Measurements from ENCODE around the gene C3orf20. TPM values are rescaled to one million over a fixed set of nuclear protein-coding genes. Genes with fewer than 3 reads are reported as not detected.
A peak's percentile ranks its signal among the peaks of the same experiment; 100 is the strongest.

Gene C3orf20
- total RNA-seq, 1 experiment from 2014 or later = not detected

DNA sequence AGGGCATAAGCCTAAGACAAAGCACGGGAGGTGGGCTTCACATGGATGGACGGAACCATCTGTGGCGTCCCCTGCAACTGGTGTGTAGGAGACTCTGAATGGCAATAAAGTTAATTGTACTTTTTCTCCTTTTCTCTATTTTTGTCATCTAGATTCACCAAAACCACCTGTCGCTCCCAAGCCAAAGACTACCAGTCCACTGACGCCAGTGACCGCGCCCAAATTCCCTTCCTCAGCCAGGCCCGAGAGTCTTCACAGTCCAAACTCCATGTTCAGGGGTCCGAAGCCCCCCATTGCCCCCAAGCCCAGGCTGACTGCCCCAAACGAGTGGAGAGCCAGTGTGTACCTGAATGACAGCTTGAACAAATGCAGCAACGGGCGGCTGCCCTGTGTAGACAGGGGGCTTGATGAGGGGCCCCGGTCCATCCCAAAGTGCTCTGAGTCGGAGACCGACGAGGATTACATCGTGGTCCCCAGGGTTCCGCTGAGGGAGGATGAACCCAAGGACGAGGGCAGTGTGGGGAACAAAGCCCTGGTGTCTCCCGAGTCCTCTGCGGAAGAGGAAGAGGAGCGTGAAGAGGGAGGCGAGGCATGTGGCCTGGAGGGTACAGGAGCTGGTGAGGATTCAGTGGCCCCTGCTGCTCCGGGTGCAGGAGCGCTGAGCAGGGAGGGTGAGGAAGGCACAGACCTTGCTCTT lies 144.0 kb downstream of the C3orf20 start, which contains the start of gene FGD5:
FGD5 (plus strand) TSS at position 159 of the 697 bp plus-strand sequence; CDS start at position 269, 110 bp downstream.
- Mint-ChIP-seq H3K4me3 (no peak within 1 kb of the TSS), H3K27ac (peak within 1 kb of the TSS; percentile 51; the same call in 1 of the 2 replicates), H3K9me3 (no peaks in the 10 kb centered on the region), H3K4me1 (peaks cover 31% of the 10 kb centered on the region), H3K27me3 (ENCODE audit: low read depth) (no peaks in the 10 kb centered on the region; the same call in 1 of the 2 replicates), H3K36me3 (peaks cover 5% of the 10 kb centered on the region; the same call in 1 of the 2 replicates)
- DNase-seq (ENCODE audit: low spot score) = no peak
- ATAC-seq = no peak
- TF ChIP-seq E2F1 (CRISPR knock-in tag; IDR thresholded peaks at IDR 0.05) (no peak), NR2C2 (CRISPR knock-in tag; IDR thresholded peaks at IDR 0.05) (no peak), FOXJ3 (CRISPR knock-in tag; IDR thresholded peaks at IDR 0.05; ENCODE audit: borderline replicate concordance) (no peak), ZNF263 (CRISPR knock-in tag; IDR thresholded peaks at IDR 0.05; ENCODE audit: low read depth) (no peak), E2F4 (CRISPR knock-in tag; IDR thresholded peaks at IDR 0.05; ENCODE audit: borderline replicate concordance, low read depth) (no peak), CBFB (CRISPR knock-in tag; IDR thresholded peaks at IDR 0.05; ENCODE audit: low read depth) (no peak), USF2 (CRISPR knock-in tag; IDR thresholded peaks at IDR 0.05) (no peak), ZNF423 (CRISPR knock-in tag; IDR thresholded peaks at IDR 0.05) (no peak), ZBTB21 (CRISPR knock-in tag; IDR thresholded peaks at IDR 0.05; ENCODE audit: borderline replicate concordance) (no peak), HMGA2 (CRISPR knock-in tag; IDR thresholded peaks at IDR 0.05) (no peak), ZNF138 (CRISPR knock-in tag; conservative IDR thresholded peaks at IDR 0.05) (no peak), CREM (CRISPR knock-in tag; IDR thresholded peaks at IDR 0.05) (no peak), KAT7 (CRISPR knock-in tag; IDR thresholded peaks at IDR 0.05; ENCODE audit: borderline replicate concordance) (no peak)
- TF ChIP-seq, protein P1, sequence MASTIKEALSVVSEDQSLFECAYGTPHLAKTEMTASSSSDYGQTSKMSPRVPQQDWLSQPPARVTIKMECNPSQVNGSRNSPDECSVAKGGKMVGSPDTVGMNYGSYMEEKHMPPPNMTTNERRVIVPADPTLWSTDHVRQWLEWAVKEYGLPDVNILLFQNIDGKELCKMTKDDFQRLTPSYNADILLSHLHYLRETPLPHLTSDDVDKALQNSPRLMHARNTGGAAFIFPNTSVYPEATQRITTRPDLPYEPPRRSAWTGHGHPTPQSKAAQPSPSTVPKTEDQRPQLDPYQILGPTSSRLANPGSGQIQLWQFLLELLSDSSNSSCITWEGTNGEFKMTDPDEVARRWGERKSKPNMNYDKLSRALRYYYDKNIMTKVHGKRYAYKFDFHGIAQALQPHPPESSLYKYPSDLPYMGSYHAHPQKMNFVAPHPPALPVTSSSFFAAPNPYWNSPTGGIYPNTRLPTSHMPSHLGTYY (CRISPR knock-in tag; IDR thresholded peaks at IDR 0.05) = no peak
- TF ChIP-seq, protein P2, sequence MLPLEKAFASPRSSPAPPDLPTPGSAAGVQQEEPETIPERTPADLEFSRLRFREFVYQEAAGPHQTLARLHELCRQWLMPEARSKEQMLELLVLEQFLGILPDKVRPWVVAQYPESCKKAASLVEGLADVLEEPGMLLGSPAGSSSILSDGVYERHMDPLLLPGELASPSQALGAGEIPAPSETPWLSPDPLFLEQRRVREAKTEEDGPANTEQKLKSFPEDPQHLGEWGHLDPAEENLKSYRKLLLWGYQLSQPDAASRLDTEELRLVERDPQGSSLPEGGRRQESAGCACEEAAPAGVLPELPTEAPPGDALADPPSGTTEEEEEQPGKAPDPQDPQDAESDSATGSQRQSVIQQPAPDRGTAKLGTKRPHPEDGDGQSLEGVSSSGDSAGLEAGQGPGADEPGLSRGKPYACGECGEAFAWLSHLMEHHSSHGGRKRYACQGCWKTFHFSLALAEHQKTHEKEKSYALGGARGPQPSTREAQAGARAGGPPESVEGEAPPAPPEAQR (CRISPR knock-in tag; IDR thresholded peaks at IDR 0.05) = no peak
- TF ChIP-seq, protein P3, sequence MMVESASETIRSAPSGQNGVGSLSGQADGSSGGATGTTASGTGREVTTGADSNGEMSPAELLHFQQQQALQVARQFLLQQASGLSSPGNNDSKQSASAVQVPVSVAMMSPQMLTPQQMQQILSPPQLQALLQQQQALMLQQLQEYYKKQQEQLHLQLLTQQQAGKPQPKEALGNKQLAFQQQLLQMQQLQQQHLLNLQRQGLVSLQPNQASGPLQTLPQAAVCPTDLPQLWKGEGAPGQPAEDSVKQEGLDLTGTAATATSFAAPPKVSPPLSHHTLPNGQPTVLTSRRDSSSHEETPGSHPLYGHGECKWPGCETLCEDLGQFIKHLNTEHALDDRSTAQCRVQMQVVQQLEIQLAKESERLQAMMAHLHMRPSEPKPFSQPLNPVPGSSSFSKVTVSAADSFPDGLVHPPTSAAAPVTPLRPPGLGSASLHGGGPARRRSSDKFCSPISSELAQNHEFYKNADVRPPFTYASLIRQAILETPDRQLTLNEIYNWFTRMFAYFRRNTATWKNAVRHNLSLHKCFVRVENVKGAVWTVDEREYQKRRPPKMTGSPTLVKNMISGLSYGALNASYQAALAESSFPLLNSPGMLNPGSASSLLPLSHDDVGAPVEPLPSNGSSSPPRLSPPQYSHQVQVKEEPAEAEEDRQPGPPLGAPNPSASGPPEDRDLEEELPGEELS (CRISPR knock-in tag; IDR thresholded peaks at IDR 0.05) = no peak
- TF ChIP-seq, protein P4, sequence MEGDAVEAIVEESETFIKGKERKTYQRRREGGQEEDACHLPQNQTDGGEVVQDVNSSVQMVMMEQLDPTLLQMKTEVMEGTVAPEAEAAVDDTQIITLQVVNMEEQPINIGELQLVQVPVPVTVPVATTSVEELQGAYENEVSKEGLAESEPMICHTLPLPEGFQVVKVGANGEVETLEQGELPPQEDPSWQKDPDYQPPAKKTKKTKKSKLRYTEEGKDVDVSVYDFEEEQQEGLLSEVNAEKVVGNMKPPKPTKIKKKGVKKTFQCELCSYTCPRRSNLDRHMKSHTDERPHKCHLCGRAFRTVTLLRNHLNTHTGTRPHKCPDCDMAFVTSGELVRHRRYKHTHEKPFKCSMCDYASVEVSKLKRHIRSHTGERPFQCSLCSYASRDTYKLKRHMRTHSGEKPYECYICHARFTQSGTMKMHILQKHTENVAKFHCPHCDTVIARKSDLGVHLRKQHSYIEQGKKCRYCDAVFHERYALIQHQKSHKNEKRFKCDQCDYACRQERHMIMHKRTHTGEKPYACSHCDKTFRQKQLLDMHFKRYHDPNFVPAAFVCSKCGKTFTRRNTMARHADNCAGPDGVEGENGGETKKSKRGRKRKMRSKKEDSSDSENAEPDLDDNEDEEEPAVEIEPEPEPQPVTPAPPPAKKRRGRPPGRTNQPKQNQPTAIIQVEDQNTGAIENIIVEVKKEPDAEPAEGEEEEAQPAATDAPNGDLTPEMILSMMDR (IDR thresholded peaks at IDR 0.05) = no peak
- TF ChIP-seq, protein P5, sequence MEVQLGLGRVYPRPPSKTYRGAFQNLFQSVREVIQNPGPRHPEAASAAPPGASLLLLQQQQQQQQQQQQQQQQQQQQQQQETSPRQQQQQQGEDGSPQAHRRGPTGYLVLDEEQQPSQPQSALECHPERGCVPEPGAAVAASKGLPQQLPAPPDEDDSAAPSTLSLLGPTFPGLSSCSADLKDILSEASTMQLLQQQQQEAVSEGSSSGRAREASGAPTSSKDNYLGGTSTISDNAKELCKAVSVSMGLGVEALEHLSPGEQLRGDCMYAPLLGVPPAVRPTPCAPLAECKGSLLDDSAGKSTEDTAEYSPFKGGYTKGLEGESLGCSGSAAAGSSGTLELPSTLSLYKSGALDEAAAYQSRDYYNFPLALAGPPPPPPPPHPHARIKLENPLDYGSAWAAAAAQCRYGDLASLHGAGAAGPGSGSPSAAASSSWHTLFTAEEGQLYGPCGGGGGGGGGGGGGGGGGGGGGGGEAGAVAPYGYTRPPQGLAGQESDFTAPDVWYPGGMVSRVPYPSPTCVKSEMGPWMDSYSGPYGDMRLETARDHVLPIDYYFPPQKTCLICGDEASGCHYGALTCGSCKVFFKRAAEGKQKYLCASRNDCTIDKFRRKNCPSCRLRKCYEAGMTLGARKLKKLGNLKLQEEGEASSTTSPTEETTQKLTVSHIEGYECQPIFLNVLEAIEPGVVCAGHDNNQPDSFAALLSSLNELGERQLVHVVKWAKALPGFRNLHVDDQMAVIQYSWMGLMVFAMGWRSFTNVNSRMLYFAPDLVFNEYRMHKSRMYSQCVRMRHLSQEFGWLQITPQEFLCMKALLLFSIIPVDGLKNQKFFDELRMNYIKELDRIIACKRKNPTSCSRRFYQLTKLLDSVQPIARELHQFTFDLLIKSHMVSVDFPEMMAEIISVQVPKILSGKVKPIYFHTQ (CRISPR knock-in tag; IDR thresholded peaks at IDR 0.05) = no peak
- ChIA-PET CTCF (no interaction called here), POLR2A (no interaction called here)

Measured in WTC11 (cell line).